ENCODE data around the gene GAGE2A. TPM values are rescaled to one million over a fixed set of nuclear protein-coding genes. Genes with fewer than 3 reads are reported as not detected.
"Not testable (repeated sequence)": the region's sequence is repeated elsewhere in the genome, so short reads cannot be mapped to it uniquely, and the experiment has no call there.

Gene GAGE2A, protein sequence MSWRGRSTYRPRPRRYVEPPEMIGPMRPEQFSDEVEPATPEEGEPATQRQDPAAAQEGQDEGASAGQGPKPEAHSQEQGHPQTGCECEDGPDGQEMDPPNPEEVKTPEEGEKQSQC
- not detected for total RNA-seq
- polyA plus RNA-seq = not detected
- long read RNA-seq, donor 1 = 0 reads
- long read RNA-seq, donor 2 = 0 reads
- long read RNA-seq, donor 3 = 0 reads

DNA sequence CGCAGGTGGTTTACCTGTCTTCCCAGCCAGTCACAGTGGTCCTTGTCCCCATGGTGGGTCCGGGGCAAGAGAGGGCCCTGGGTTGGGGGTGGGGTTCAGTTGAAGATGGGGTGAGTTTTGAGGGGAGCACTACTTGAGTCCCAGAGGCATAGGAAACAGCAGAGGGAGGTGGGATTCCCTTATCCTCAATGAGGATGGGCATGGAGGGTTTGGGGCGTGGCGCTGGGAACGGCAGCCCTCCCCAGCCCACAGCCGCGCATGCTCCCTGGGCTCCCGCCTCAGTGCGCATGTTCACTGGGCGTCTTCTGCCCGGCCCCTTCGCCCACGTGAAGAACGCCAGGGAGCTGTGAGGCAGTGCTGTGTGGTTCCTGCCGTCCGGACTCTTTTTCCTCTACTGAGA, at the start of gene GAGE2A:
Gene GAGE2A, plus strand, starts transcription at position 301 of the 400 bp plus-strand sequence. CDS start 1,155 bp downstream, outside the sequence.
- H3K36me3 ChIP-seq; ATAC-seq; H3K4me3 ChIP-seq; intact Hi-C loops (cut with DNase I); H3K27me3 ChIP-seq; H3K27ac ChIP-seq; H3K9me3 ChIP-seq; H3K4me1 ChIP-seq; DNase-seq: not testable (repeated sequence)
- no CpG with 5 or more reads among the region's 16 CpGs for WGBS, 2 donors

DNA sequence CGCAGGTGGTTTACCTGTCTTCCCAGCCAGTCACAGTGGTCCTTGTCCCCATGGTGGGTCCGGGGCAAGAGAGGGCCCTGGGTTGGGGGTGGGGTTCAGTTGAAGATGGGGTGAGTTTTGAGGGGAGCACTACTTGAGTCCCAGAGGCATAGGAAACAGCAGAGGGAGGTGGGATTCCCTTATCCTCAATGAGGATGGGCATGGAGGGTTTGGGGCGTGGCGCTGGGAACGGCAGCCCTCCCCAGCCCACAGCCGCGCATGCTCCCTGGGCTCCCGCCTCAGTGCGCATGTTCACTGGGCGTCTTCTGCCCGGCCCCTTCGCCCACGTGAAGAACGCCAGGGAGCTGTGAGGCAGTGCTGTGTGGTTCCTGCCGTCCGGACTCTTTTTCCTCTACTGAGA, 47.9 kb upstream of the GAGE2A start, which contains the start of gene GAGE12D:
Gene GAGE12D, plus strand, starts transcription at position 301 of the 400 bp plus-strand sequence. CDS start 1,155 bp downstream, outside the sequence.
- intact Hi-C loops (cut with DNase I); H3K4me1 ChIP-seq; H3K9me3 ChIP-seq; ATAC-seq; H3K27ac ChIP-seq; H3K36me3 ChIP-seq; DNase-seq; H3K4me3 ChIP-seq; H3K27me3 ChIP-seq: not testable (repeated sequence)
- no CpG with 5 or more reads among the region's 16 CpGs for WGBS, 2 donors

DNA sequence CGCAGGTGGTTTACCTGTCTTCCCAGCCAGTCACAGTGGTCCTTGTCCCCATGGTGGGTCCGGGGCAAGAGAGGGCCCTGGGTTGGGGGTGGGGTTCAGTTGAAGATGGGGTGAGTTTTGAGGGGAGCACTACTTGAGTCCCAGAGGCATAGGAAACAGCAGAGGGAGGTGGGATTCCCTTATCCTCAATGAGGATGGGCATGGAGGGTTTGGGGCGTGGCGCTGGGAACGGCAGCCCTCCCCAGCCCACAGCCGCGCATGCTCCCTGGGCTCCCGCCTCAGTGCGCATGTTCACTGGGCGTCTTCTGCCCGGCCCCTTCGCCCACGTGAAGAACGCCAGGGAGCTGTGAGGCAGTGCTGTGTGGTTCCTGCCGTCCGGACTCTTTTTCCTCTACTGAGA, 38.3 kb upstream of the GAGE2A start, which contains the start of gene GAGE12E:
Gene GAGE12E, plus strand, starts transcription at position 301 of the 400 bp plus-strand sequence. CDS start 1,155 bp downstream, outside the sequence.
- WGBS, 2 donors = no CpG with 5 or more reads among the region's 16 CpGs
- H3K27me3 ChIP-seq; DNase-seq; intact Hi-C loops (cut with DNase I); H3K27ac ChIP-seq; H3K36me3 ChIP-seq; H3K9me3 ChIP-seq; ATAC-seq; H3K4me1 ChIP-seq; H3K4me3 ChIP-seq: not testable (repeated sequence)

DNA sequence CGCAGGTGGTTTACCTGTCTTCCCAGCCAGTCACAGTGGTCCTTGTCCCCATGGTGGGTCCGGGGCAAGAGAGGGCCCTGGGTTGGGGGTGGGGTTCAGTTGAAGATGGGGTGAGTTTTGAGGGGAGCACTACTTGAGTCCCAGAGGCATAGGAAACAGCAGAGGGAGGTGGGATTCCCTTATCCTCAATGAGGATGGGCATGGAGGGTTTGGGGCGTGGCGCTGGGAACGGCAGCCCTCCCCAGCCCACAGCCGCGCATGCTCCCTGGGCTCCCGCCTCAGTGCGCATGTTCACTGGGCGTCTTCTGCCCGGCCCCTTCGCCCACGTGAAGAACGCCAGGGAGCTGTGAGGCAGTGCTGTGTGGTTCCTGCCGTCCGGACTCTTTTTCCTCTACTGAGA, 28.8 kb upstream of the GAGE2A start, which contains the start of gene GAGE12F:
Gene GAGE12F, plus strand, starts transcription at position 301 of the 400 bp plus-strand sequence. CDS start 1,155 bp downstream, outside the sequence.
- ATAC-seq; H3K27me3 ChIP-seq; H3K36me3 ChIP-seq; intact Hi-C loops (cut with DNase I); H3K4me3 ChIP-seq; DNase-seq; H3K4me1 ChIP-seq; H3K9me3 ChIP-seq; H3K27ac ChIP-seq: not testable (repeated sequence)
- no CpG with 5 or more reads among the region's 16 CpGs for WGBS, 2 donors

DNA sequence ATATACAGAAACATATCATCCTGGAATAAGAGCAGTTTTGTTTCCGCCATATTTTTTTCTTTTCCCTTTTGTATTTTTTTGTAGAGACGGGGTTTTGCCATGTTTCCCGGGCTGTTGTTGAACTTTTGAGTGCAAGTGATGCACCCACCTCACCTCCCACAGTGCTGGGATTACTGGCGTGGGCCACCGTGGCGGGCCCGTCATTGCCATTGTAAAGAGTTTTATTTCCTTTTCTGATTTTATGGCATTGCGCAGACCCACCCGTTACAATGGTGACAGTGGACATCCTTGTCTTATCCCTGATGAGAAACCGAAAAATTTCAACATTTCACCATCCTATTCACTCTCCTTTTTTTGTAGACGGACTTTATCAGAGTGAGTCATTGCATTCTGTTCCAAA, 20.6 kb upstream of the GAGE2A start:
- ATAC-seq; H3K4me1 ChIP-seq; H3K27ac ChIP-seq; DNase-seq; H3K27me3 ChIP-seq; H3K9me3 ChIP-seq; H3K36me3 ChIP-seq; intact Hi-C loops (cut with DNase I); H3K4me3 ChIP-seq: not testable (repeated sequence)
- WGBS, 2 donors = no CpG with 5 or more reads among the region's 11 CpGs

DNA sequence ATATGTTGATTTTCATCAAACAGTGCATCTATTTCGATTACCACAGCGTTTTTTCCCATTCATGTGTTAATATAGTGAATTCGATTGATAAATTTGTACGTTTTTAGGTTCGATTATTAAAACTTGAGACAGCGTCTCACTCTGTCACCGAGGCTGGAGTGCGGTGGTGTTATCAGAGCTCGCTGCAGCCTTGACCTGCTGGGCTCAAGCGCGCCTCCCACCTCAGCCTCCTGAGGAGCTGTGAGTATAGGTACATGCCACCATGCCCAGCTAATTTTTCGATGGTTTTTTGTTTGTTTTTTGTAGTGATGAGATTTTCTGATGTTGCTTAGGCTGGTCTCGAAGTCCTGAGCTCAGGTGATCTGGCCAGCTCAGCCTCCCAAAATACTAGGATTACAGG, 20.1 kb upstream of the GAGE2A start:
- ATAC-seq; intact Hi-C loops (cut with DNase I); H3K27ac ChIP-seq; H3K4me1 ChIP-seq; H3K9me3 ChIP-seq; DNase-seq; H3K4me3 ChIP-seq; H3K27me3 ChIP-seq; H3K36me3 ChIP-seq: not testable (repeated sequence)
- no CpG with 5 or more reads among the region's 13 CpGs for WGBS, 2 donors

DNA sequence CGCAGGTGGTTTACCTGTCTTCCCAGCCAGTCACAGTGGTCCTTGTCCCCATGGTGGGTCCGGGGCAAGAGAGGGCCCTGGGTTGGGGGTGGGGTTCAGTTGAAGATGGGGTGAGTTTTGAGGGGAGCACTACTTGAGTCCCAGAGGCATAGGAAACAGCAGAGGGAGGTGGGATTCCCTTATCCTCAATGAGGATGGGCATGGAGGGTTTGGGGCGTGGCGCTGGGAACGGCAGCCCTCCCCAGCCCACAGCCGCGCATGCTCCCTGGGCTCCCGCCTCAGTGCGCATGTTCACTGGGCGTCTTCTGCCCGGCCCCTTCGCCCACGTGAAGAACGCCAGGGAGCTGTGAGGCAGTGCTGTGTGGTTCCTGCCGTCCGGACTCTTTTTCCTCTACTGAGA, 19.2 kb upstream of the GAGE2A start, which contains the start of gene GAGE12G:
Gene GAGE12G, plus strand, starts transcription at position 301 of the 400 bp plus-strand sequence. CDS start 1,155 bp downstream, outside the sequence.
- WGBS, 2 donors = no CpG with 5 or more reads among the region's 16 CpGs
- H3K4me1 ChIP-seq; H3K36me3 ChIP-seq; H3K27me3 ChIP-seq; DNase-seq; H3K4me3 ChIP-seq; intact Hi-C loops (cut with DNase I); ATAC-seq; H3K9me3 ChIP-seq; H3K27ac ChIP-seq: not testable (repeated sequence)

DNA sequence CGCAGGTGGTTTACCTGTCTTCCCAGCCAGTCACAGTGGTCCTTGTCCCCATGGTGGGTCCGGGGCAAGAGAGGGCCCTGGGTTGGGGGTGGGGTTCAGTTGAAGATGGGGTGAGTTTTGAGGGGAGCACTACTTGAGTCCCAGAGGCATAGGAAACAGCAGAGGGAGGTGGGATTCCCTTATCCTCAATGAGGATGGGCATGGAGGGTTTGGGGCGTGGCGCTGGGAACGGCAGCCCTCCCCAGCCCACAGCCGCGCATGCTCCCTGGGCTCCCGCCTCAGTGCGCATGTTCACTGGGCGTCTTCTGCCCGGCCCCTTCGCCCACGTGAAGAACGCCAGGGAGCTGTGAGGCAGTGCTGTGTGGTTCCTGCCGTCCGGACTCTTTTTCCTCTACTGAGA, 9.6 kb upstream of the GAGE2A start, which contains the start of gene GAGE12H:
Gene GAGE12H, plus strand, starts transcription at position 301 of the 400 bp plus-strand sequence. CDS start 1,155 bp downstream, outside the sequence.
- DNase-seq; intact Hi-C loops (cut with DNase I); H3K27me3 ChIP-seq; H3K36me3 ChIP-seq; H3K9me3 ChIP-seq; H3K27ac ChIP-seq; ATAC-seq; H3K4me3 ChIP-seq; H3K4me1 ChIP-seq: not testable (repeated sequence)
- WGBS, 2 donors = no CpG with 5 or more reads among the region's 16 CpGs

DNA sequence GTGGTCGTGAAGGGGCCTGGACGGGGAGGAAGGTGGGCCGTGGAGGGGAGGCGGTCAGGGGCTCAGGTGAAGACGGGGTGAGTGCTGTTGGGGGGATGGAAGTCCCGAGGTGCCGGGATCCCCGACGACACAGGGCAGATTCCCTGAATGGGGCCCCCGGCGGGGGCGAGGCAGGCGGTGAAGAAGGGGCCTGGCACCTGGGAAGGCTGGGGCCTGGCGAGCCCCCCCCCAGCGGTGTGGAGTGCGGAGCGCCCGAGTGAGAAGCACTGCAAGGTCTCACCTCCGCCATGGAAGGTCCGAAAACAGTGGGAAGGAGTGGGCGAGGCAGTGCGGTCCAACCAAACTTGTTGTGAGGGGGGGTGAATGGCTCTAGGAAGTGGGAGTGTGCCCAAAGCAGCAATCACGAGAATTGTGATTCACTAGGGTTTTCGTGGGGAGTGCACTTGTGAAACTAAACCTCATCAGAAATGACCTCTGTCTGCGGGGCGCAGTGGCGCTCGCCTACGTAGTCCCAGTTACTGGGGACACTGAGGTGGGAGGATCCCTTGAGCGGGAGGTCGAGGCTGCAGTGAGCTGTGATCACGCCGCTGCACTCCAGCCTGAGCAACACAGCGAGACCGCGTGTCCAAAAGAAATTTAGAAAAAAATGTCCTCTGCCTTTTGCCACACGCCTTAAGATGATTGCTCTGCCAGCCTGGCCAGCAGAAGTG, 628 bp downstream of the GAGE2A start:
- H3K27me3 ChIP-seq; ATAC-seq; intact Hi-C loops (cut with DNase I); H3K27ac ChIP-seq; H3K4me3 ChIP-seq; H3K36me3 ChIP-seq; DNase-seq; H3K9me3 ChIP-seq; H3K4me1 ChIP-seq: not testable (repeated sequence)
- 90 to 91% methylated on average over 22 to 25 of the region's 37 CpGs for WGBS, 2 donors

DNA sequence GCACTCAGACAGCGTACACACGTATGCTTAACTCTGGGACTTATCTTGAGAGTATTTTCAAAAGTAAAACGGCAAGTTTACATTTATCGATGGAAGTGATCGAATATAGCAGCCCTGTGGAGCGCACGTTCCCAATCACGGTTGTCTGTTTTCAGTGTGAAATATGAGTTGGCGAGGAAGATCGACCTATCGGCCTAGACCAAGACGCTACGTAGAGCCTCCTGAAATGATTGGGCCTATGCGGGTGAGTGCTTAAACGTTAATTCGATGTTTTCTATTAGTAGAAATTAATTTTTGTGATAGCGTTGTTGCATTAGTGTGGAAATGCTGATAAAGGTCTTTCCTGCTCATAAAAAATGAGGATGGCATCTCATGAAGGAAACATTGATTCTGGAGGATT, 1.2 kb downstream of the GAGE2A start:
- not testable (repeated sequence) for ATAC-seq

DNA sequence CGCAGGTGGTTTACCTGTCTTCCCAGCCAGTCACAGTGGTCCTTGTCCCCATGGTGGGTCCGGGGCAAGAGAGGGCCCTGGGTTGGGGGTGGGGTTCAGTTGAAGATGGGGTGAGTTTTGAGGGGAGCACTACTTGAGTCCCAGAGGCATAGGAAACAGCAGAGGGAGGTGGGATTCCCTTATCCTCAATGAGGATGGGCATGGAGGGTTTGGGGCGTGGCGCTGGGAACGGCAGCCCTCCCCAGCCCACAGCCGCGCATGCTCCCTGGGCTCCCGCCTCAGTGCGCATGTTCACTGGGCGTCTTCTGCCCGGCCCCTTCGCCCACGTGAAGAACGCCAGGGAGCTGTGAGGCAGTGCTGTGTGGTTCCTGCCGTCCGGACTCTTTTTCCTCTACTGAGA, 9.4 kb downstream of the GAGE2A start, which contains the start of gene GAGE1:
Gene GAGE1, plus strand, starts transcription at position 301 of the 400 bp plus-strand sequence. CDS start 1,155 bp downstream, outside the sequence.
- DNase-seq; ATAC-seq; H3K4me1 ChIP-seq; intact Hi-C loops (cut with DNase I); H3K36me3 ChIP-seq; H3K27me3 ChIP-seq; H3K27ac ChIP-seq; H3K9me3 ChIP-seq; H3K4me3 ChIP-seq: not testable (repeated sequence)
- WGBS, 2 donors = no CpG with 5 or more reads among the region's 16 CpGs

More for the DNA sequence above, 1.2 kb downstream of the GAGE2A start:
- H3K27me3 ChIP-seq; H3K36me3 ChIP-seq; H3K27ac ChIP-seq; H3K9me3 ChIP-seq; H3K4me3 ChIP-seq; intact Hi-C loops (cut with DNase I); DNase-seq; H3K4me1 ChIP-seq: not testable (repeated sequence)
- WGBS, 2 donors = 92 to 96% methylated on average over 10 to 11 of the region's 17 CpGs
